Raji (cell line): Measurements from ENCODE around the gene ITPR2.

Experiments used
- POLR2A ChIP-seq: IDR thresholded peaks from 2 replicates; pipeline ENCODE4 v1.6.1; 2011; ENCODE audit warnings: low read depth, low read length, control low read depth; ENCODE audit not compliant: insufficient read depth

The ITPR2 gene

GRCh38 chr12:26539131-26539530 lies 293.9 kb downstream of the ITPR2 start:
- TF ChIP-seq POLR2A = no peak

GRCh38 chr12:26537651-26538050 lies 295.3 kb downstream of the ITPR2 start:
- no peak for TF ChIP-seq POLR2A

GRCh38 chr12:26537126-26537525 lies 295.9 kb downstream of the ITPR2 start:
- no peak for TF ChIP-seq POLR2A

GRCh38 chr12:26535826-26536225 lies 297.2 kb downstream of the ITPR2 start:
- no peak for TF ChIP-seq POLR2A

- no peak for TF ChIP-seq POLR2A
Observed at GRCh38 chr12:26534071-26534470, 298.9 kb downstream of the ITPR2 start.

- no peak for TF ChIP-seq POLR2A
Observed at GRCh38 chr12:26533211-26533610, 299.8 kb downstream of the ITPR2 start.

GRCh38 chr12:26530461-26530860 lies 302.5 kb downstream of the ITPR2 start:
- no peak for TF ChIP-seq POLR2A

GRCh38 chr12:26528943-26529342 lies 304.1 kb downstream of the ITPR2 start:
- no peak for TF ChIP-seq POLR2A

GRCh38 chr12:26527682-26528081 lies 305.3 kb downstream of the ITPR2 start:
- no peak for TF ChIP-seq POLR2A

- TF ChIP-seq POLR2A = no peak
Observed at GRCh38 chr12:26524862-26525465, 308.0 kb downstream of the ITPR2 start.

GRCh38 chr12:26523708-26524150 lies 309.3 kb downstream of the ITPR2 start:
- TF ChIP-seq POLR2A = no peak

GRCh38 chr12:26520869-26521268 lies 312.1 kb downstream of the ITPR2 start:
- TF ChIP-seq POLR2A = no peak

- no peak for TF ChIP-seq POLR2A
Observed at GRCh38 chr12:26520109-26520508, 312.9 kb downstream of the ITPR2 start.

- no peak for TF ChIP-seq POLR2A
Observed at GRCh38 chr12:26519462-26519861, 313.5 kb downstream of the ITPR2 start.

GRCh38 chr12:26514364-26514763 lies 318.6 kb downstream of the ITPR2 start:
- no peak for TF ChIP-seq POLR2A

- TF ChIP-seq POLR2A = no peak
Observed at GRCh38 chr12:26513363-26514043, 319.5 kb downstream of the ITPR2 start.

- TF ChIP-seq POLR2A = no peak
Observed at GRCh38 chr12:26512213-26512612, 320.8 kb downstream of the ITPR2 start.
